Suppressor macrophage treated with lipopolysaccharide for 1 hour (primary cell): ENCODE results near the gene MTPN.

Experiments used
- DNase-seq, 3 donors: peaks; one replicate each; pipeline ENCODE4 v3.0.0-alpha.2; 2020 to 2022

The MTPN gene, protein sequence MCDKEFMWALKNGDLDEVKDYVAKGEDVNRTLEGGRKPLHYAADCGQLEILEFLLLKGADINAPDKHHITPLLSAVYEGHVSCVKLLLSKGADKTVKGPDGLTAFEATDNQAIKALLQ

DNA sequence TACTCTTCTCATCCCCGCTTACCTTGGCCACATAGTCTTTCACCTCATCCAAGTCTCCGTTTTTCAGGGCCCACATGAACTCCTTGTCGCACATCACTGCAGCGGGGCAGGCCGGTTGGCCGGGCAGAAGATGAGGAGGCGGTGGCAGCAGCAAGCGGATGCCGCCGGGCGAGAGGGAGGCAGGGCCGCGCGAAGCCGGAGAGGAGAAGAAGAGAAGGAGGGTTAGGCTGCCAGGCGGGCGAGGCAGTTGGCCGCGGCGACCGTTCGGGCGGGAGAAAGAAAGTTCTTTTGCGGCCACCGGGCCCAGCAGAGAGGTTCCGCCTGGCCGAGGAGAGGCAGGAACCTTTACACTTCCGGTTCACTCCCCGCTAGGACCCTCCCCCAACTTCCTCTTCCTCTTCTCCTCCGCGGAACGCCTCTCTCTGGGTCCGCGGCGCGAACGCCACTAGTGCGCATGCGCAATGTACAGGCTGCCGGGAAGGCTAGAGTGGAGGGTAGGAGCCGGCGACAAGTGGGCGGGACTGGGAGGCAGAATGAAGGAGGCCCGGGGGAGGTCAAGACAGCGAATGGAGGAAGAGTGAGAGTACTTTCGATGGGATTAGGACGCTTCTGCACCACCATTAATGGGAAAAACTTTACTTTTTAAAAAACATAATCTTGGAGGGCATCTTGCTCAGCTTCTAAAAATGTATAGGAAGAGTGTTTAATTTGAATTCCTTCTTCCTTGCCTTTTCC lies at the start of gene MTPN:
Gene MTPN (minus strand): TSS at position 353 of the 735 bp plus-strand sequence. CDS start 259 bp downstream, at position 94.
- peak; percentile 98 to 99 (median 99) for DNase-seq

DNA sequence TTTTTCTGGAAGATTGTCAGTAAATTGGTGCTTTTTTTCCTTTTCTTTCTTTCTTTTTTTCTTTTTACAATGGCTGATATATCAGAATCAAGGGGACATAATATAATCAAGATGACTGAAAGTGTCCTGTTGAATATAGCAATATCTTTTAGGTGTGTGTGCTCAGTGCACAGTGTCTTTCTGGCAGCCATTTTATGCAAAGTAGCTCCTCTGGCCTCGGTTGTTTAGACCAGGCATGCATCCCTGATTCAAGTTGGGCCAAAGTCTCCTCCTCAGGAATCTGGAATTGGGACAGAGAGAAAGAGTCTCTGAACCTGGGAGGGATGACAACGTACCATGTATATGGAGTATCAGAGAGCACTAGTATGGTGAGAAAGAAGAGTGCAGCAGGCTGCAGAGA lies 49.0 kb upstream of the MTPN start:
- DNase-seq = no peak

DNA sequence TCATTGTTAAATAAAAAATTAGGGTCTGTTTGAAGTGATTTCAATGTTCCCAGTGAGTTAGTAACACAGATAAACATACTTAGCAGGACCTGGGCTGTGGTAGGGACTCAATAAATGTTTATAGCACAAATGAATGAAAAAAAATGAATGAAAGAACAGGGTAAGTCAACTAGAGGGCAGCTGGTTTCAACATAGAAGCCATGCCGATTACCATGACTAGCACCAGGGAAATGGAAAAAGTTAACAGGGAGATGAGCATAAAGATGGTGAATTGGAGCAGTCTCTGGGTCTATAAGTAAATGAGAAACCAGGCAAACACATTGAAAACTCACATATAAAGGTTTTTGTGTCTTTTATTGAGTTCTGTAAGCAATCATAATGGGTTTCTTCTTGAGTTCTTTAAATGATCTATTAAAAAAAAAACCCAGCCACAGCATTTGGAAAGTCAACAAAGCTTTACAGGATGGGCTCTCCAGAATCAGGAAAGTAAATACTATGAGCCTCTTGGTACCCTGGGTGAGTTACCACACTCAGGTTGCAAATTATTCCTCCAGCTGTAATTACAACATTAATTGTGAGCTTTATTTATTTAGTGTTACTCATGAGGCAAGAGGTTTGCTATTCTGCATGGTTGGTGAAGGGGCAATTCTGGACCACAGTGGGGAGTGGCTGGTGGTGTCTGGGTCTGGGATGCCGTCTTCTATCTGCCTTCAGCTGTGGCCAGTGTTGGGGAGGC lies 46.1 kb upstream of the MTPN start:
- no peak for DNase-seq

DNA sequence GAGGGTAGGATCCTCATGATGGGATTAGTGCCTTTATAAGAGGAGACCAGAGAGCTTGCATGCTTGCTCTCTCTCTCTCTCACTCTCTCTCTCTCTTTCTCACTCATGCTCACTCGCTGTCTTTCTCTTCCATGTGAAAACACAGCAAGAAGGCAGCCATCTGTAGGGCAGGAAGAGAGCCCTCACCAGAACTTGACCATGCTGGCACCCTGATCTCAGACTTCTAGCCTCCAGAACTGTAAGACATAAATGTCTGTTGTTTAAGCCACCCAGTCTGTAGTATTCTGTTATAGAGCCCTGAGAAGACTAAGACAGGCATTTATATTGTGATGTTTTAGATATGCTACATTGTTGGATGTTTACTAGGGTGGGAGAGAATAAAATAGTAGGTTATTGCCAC lies 43.4 kb upstream of the MTPN start:
- DNase-seq = no peak

DNA sequence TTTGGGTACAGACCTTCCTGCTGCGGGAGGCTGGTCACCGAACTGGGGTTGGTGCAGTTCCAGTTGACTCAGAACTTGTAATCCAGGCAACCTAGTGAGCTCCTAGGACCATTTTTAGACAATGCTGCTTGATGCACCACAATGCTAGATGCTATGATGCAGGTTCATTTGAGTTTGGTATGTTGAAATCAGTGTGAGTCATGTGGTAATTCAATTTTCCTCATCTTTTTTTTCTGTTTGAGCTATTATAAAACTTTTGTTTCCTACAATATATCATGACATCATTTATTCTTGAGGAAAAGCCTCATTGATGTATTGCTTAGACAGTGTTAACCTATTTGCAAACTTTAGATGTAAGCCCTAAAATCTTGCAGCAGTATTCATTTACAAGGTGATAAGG lies 40.9 kb upstream of the MTPN start:
- no peak for DNase-seq

DNA sequence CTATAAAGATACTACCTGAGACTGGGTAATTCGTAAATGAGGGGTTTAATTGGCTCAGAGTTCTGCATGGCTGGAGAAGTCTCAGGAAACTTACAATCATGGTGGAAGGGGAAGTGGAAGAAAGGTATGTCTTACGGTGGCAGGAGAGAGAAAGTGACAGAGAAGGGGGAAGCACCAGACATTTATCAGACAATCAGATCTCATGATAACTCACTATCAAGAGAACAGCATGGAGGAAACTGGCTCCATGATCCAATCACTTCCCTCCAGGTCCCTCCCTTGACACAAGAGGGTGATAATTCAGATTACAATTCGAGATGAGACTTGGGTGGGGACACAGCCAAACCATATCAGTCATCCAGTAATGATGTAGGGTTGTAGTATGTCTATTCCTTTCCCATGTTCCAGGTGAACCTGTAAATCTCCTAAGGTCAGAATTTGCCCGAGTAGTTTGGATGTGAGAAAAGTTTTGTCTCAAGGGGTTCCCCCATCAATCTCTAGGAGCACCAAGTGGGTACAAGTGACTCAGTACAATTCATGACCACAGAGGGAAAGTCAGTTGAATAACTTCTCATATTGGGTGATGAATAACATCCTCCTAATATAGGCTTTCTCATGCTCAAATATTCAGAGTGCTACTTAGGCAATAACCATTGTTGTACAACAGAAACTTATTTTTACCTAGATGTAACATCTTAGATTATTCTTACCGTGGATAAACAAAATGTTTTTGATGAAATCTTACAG lies 39.7 kb upstream of the MTPN start:
- peak; percentile 5 to 21 (median 19) for DNase-seq

DNA sequence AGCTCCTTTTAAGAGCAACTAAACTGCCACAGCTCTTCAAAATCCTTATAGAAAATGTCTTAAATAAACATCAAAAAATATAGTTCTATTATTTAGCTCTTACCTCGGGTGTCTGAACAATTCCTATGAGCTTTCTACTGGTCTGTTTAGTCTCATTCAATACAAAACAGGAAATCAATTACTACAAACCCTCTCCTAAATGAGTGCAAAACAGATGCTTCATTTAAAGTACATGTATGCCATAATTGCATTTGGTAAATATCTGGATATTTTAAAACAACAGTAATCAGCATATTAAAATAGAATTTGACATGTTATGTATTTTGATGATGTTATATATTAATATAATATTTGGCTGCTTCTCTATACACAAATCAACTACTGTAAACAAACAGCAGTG lies 38.5 kb upstream of the MTPN start:
- DNase-seq = no peak

DNA sequence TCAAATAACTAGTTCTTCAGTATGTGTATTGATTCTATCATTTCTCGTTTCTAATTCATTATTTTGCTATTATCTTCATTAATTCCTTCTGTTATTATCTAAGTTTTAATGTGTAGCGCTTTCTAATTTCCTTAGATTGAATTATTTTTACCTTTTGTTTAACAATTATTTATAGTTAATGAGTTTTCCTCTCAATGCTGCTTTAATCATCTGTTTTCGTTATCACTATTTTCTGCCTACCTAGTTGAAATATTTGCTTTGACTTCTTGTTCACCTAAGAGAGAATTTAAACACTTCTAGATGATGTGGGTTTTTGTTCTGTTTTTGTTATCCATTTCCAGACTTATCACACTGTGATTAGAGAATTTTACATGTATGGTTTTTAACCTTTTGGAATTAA lies 37.5 kb upstream of the MTPN start:
- no peak for DNase-seq

DNA sequence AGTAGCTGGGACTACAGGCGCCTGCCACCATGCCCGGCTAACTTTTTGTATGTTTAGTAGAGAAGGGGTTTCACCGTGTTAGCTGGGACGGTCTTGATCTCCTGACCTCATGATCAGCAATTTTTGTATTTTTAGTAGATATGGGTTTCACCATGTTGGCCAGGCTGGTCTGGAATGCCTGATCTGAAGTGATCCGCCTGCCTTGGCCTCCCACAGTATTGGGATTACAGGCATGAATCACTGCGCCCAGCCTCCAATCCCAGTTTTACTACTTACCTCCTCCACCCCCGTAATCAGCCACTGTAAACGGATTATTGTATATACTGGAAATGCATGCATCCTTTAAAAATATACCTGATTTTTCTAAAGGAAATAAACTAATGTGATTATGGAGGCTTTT lies 35.1 kb upstream of the MTPN start:
- DNase-seq = no peak

DNA sequence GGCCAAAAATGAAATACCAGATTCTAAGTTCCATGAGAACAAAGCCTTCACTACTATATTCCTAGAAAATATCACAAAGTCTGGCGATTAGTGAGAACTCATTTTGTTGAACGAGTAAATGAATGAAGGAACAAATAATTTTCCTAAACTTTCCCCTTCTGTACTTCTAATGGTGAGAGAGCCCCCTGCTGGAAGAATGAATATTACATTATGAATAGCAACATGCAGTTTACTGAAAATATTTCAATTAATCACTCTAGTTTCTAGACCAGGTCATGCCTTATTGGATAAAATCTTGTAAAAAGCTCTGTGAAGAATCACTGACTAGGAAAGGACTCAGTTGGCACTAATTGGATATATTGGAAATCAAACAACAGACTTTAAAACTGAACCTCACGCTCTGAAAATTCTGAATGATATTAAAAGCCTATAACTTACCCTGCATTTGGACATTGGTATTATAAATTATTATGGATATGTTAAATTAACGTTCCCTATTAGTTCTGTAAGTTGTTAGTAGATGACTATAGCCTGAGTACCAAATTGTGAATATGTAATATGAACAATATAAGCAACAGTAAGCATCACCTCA lies 32.4 kb upstream of the MTPN start:
- peak; percentile 73 to 85 (median 76) for DNase-seq

DNA sequence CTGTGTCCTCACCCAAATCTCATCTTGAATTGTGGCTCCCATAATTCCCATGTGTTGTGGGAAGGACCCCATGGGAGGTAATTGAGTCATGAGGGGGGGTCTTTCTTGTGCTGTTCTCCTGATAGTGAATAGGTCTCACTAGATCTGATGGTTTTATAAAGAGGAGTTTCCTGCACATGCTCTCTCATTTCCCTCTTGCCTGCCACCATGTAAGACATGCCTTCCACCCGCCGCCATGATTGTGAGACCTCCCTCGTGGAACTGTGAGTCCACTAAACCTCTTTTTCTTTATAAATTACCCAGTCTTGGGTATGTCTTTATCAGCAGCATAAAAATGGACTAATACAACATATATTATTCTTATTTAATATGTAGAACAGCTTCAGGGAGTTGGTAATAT lies 29.0 kb upstream of the MTPN start:
- no peak for DNase-seq

DNA sequence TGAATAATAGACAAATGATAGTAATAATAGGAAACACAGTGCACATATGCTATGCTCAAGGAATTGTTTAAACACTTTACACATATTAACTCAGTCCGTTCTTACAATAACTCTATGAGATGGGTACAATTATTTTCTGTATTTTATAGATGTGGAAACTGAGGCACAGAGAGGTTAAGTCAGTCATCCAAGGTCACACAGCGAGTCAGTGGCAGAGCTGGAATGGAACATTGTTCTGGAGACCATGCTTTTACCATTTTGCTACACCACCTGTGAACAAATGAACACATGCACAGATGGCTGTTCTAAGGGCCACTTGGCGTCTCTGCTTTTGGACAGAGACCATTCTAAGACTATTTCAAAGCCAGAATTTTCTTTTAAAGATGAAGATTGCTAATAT lies 26.9 kb upstream of the MTPN start:
- DNase-seq = no peak

DNA sequence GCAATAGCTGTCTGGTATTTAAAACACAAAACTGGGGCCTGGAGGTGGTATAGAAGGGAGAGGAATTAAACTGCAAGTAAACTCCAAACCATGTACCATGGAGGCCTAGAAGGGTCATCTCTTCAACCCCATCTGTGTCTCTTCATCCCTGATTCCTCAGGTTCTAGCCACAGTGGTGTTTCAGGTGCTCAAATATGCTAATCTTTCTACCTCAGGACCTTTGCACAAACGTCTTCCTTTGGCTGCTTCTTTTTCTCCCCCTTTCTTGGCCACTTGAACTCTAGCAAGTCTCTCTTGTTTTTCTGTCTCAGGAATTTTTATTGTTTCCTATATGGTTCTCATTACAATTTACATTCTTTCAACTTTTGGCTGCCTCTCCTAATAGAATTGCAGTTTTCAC lies 25.6 kb upstream of the MTPN start:
- no peak for DNase-seq

DNA sequence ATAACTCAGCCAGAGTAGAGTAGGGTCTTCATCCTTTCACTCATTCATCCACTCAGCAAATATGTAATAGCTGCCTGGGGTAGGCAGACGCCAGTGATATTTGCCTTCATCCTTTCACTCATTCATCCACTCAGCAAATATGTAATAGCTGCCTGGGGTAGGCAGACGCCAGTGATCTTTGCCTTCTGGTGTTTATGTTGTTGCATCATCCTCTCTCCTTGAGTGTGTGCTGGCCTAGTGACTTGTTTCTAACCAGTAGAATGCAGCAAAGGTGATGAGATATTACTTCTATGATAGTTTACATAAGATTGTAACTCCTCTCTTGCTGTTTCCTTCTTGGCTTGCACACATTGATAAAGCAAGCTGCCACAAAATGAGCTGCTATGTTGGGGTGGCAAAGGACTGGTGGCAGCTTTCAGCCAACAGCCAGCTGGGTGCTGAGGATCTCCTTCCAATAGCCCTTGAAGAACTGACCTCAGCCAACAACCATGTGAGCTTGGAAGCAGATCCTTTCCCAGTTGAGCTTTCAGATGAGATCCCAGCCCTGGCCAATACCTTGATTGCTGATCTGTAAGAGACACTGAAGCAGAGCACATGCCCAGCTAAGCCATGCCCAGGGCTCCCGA lies 23.2 kb upstream of the MTPN start:
- DNase-seq = no peak

DNA sequence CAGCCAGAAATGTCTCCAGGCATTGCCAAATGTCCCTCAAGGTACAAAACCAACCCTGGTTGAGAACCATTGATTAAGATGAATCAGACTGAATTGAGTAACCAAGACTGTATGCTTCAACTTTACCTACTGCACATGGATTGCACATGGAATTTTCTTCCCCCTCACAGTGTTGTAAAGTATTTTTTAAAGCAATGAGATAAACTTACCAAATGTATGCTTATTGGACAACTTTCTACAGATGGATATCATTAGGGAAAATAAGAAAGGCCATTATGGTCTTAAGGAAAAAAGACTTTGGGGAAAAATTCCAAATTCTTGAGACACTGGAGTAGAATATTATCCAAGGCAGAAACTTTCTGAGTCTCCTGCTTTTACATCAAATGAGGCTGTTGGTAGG lies 20.9 kb upstream of the MTPN start:
- no peak for DNase-seq

DNA sequence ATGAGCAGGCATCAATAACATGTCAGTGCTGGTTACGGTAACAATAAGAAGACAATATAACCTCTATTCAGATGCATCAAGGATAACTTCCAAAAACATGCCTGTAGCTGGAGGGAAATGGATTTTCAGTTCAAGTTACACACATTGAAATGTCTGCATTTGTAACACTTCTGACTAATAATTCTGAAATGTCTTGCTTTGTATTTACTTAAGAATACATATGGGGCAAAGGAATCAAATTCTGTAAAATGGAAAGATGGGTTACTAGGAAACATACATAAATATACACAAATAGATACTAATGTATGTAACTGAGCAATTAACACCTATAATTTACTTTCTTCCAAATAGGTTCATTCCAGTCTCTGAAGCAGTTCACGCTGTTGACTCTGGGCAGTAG lies 18.6 kb upstream of the MTPN start:
- DNase-seq = no peak

DNA sequence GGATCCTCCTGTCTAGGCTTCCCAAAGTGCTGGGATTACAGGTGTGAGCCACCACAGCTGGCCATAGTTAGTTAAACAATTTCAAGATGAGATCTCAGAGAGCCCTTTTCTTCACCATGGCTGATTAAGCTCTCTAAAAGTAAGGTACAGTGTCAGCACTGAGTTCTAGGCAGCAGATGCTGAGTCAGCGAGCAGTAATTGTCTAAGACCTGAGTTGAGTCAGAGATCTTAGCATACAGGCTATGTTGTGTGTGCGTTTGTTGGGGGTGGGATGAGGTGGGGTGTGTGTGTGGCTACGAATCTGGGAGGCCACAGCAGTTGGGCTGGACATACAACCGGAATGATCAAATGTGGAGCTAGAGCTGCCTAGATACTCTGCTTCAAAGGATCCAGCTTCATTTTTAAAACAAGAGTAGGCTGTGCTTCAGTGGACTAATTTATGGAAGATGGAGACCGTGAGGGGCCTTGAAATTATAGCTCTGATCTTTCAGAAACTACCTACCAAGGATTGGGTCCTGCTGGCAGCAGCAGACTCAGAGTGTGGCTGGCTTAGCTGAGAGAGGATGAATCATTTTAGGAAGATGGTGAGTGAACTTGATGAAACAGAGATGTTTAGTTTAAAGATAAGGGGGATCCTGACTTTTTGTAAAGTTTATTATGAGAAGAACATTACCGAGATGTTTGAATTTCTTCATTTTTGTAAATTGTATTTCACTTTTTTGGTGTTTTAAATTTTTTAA lies 17.5 kb upstream of the MTPN start:
- DNase-seq = no peak

DNA sequence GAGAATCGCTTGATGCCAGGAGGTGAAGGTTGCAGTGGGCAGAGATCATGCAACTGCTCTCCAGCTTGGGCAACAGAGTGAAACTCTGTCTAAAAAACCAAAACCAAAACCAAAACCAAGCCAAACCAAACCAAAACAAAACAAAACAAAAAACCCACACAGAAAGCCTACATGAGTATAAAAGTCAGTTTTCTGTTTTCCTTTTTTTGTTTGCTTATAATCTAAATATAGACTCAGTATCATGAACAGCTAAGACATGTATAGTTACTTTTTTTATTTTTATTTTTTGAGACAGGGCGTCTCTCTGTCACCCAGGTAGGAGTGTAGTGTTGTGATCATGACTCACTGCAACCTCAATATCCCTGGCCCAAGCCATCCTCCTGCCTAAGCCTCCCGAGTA lies 16.8 kb upstream of the MTPN start:
- no peak for DNase-seq

DNA sequence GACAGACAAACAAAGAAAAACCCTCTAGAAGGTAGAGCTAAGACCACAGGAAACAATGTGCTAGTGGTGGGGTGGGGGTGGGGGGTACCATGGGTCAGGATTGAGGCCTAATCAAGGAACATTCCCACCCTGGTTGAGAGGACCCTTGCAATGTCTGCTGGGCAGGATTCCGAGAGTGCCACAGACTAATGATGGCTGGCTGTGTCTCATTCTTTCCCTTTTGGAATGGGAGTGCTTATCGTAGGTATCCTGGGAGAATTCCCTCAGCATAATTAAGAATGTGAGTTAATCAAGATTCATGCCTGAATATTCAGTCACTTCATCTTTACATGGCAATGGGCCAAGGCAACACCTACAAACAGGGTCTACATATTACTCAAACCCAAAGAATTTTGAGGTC lies 14.7 kb upstream of the MTPN start:
- DNase-seq = no peak

DNA sequence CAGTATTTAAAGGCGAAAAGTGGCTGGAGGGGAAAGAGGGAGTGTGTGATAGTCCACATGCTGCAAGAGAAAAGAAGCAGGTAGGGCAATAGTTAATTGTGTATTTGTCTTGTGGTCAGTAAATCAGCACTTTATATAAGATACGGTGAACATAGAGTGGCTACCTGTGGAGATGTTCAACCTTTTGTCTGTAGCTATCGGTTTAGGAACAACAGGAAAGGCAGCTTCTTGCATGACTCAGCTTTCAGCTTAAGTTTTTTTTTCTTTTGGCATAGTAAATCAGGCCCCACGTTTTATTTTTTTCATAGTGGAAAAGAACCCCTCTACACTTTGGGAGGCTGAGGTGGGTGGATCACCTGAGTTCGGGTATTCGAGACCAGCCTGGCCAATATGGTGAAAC lies 14.2 kb upstream of the MTPN start:
- DNase-seq = no peak

DNA sequence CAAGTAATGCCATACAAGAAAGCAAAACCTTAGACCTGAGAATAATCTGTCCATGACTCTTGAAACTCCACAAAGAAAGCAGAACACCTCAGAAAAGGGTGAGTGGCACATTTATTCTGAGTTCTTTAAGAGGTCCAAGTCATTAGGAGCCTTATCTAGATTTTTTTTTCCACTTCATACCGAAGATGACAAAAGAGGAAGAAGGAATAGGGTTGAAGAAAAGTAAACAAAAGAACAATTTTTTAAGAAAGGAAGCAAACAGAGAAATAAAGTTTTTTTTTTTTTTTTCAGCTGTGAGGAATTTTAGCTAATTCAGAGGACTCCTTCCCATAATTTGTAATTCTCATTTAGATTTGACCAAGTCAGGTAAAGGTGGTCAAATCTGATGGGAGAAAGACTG lies 13.1 kb upstream of the MTPN start:
- DNase-seq = no peak
